CD4-positive, alpha-beta T cell treated with Interleukin-4 for 4 hours (primary cell): Measurements from ENCODE around the gene ZNF398.
"Not testable (repeated sequence)": the region's sequence is repeated elsewhere in the genome, so short reads cannot be mapped to it uniquely, and the experiment has no call there.

ENCODE experiments used
- DNase-seq: peaks from one replicate; pipeline ENCODE4 v3.0.0-alpha.2; 2020

ZNF398 gene

DNA sequence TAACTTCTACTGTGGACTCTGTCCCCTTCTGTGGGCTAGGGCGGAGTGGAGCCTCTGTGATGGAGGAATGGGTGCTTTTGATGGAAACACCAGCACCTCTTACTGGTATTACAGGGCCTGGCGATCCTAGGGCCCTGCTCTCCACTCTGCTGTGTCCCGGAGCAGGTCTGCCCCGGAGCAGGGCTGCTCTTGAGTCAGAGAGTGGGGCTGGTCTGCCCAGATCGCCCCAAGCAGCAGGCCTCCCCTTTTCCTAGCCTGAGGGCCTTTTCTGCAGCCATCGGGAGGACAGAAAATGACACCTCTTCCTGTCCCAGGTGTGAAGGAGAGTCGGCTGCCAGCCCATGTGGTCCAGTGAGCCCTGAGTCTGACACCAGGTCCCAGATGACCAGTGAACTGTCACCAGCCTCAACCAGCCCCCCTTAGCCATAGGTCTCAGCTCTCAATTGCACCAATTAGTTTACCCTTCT is 49.5 kb downstream of the ZNF398 start:
- DNase-seq, result no peak

DNA sequence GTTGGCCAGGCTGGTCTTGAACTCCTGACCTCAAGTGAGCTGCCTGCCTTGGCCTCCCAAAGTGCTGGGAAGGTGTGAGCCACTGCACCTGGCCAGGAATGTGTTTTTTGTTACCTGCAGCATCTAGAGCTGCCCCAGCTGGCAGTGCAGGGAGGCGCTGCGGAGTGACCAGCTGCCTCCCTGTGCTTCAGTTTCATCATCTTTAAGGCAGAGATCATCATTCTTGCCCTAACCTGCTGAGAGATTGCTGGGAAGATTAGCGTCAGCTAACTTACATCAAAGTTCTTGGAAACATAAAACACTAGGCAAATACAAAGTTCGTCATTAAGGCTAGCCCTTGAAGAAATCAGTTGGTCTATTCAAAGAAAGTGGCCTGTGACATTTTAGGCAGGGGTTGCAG is 50.4 kb downstream of the ZNF398 start:
- no peak for DNase-seq

DNA sequence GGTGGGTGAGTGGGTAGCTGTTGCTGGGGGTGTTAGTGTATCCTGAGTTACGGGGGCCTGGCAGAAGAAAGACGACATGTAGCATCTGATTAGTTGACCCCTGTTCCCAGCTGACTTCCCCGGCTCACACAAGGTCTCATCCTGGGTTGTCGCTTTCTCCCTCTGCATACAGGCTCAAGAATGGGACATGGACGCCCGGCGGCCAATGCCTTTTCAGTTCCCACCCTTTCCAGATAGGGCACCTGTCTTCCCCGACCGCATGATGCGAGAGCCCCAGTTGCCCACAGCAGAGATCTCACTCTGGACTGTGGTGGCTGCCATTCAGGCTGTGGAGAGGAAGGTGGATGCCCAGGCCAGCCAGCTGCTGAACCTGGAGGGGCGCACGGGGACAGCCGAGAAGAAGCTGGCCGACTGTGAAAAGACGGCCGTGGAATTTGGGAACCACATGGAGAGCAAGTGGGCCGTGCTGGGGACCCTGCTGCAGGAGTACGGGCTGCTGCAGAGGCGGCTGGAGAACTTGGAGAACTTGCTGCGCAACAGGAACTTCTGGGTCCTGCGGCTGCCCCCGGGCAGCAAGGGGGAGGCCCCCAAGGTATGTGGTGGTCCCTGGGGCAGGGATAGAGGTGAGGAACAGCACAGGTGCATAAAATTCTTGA is 51.0 kb downstream of the ZNF398 start:
- DNase-seq, result no peak

DNA sequence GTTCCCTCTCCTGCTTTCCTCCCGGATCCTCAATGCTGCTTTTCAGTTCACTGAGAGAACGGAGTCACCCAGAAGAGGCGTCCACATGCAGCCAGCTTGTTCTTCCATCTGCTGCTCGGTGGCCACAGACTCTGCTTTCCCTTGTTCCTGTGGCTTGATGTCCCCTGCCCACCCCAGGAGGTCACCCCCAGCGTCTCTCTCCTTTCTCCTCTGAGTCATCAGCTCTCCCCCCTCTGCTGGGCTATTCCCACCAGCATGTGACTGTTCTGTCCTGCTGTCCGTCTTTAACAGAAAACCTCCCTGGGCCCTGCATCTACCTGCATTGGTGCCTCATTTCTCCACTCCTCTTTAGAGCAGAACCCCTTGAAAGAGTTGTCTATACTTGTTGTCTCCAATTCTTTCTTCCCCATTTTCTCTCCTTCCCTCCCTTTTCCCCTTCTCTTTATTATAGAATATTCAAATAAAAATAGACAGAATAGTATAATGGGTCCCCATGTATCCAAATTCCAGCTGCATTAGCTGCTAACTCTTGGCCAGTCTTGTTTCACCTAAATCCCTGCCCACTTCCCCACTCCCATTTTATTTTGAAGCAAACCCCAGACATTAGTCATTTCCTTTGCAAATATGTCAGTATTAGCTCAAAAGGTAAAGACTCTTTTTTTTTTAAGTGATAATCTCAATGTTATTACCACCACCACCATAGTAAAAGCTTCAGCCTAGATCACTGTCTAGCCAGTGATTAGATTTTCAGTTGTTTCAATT is 52.2 kb downstream of the ZNF398 start:
- no peak for DNase-seq

DNA sequence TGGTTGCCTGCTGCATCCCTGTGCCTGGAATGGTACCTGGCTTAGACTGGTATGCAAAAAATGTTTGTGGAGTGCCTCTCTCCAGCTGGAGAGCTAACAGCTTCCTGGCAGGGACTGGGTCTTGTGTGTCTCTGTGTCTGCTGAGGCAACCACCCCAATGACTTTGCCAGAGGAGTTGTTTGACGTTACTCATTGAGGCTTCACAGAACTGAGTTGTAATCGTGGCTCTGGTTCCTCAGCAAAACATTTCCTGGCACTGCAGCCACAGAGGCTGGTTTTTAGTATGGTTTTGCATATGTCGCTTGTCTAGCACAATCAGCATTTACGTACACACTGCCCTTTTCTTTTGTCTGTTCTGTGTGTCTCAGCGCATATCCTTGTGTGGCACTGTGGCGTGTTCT is 55.6 kb downstream of the ZNF398 start:
- no peak for DNase-seq

DNA sequence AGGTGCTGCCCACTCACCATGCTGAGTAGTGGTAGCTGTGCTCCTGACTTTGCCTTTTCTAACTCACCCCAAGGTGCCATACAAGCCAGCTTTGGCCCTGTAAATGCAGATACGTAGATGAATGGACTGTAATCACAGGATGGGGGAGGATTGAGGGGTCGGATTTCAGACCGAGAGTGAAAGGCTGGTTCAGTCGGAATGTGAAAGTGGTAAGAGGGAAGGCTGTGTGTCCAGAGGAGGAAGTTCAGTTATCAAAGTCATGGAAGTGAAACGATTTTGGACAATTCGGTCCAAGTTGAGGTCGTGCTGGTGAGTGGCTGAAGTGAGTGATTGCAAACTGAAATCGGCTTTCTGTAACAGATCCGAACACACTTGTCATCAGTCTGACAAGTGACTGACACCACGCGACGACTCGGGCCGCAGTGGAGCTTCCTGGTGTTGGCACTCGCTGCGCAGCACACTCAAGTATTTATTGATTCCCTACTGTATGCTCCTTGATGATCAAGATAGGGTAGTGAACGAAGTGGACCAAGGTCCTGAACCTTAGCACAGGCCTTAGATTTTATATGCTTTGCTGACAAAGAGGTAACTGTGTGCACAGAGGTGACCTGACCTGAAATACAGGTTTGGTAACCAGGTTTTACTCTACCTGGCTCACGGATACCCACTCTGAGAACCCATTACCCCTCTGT is 58.6 kb downstream of the ZNF398 start:
- DNase-seq, result no peak

DNA sequence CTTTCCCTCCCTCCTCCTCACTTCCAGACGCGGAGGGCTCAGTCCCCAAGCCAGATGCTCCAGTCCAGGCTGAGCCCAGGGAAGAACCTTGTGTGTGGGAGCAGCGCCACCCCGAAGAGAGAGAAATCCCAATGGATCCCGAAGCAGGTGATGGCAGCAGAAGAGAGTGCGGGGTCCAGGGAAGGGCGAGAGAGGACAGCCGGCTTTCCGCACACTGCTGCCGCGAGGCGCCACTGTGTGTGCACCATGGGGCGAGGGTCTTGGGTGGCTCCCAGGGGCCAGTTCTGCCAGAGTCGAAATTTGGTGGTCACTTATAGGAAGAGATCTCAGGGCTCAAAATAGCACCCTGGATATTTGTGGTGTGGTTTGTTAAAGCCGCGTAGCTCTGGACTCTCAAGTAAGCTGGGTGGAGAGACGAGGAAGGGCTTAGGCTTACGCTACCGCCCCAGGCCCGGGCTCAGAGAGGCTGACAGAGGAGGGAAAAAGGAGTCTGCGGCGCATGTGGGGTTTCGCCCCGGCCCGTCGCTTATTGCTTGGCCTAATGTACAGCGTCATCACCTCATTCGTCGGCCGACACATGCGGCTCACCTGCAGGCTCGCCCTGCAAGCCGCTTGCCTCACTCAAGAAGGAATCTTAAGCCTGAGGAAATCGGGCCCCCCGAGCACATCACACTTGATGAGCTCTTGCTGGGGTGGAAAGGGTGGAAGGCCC is 60.2 kb downstream of the ZNF398 start:
- no peak for DNase-seq

DNA sequence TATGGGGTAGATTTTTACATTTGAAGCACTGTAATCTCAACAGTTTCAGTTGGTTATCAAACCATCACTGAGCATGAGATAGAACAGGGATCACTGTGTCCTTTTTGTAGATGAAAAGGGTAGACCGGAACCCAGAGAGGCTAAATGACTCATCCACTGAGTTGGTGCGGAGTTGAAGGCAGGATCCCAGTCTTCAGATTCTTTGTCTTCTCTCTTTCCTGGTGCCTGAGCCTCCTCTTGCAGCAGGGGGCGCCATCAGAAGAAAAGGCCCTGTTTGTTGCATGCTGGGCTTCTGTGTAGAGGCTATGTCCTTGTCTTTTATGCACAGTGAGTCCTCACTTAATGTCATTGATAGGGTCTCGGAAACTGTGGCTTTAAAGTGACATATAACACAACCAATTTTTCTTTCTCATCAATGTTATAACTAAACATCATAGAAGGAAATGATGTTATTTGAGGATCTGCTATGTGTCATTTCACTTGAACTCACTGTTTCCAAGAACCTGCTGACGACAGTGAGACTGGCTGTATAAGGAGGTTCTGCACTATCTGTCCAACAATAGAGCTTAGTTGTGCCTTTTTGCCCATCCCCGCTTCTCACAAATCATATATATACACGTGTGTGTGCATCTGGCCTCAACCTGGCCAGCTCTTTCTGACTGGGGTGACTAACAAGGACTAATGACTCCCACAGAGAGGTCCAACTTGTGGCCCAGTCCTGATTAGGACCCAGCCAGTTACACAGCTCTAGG is 62.4 kb downstream of the ZNF398 start:
- peak; percentile 66 for DNase-seq

DNA sequence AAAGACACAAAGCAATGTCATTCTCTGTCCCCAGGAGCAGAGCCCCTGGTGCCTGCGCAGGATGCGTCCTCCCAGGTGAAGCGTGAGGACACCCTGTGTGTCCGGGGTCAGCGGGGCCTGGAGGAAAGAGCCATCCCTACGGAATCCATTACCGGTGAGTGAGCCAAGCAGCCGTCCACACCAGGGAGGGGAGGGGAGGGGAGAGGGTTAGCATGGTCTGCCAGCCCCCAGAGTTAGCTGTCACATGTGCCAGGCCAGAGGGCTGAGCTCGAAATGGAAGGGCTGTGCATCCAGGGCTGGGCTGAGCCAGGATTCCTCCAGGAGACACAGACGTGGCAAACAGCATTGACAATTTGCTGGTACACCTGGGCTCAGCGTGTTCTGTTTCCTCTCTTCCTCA is 63.3 kb downstream of the ZNF398 start:
- DNase-seq, result no peak

DNA sequence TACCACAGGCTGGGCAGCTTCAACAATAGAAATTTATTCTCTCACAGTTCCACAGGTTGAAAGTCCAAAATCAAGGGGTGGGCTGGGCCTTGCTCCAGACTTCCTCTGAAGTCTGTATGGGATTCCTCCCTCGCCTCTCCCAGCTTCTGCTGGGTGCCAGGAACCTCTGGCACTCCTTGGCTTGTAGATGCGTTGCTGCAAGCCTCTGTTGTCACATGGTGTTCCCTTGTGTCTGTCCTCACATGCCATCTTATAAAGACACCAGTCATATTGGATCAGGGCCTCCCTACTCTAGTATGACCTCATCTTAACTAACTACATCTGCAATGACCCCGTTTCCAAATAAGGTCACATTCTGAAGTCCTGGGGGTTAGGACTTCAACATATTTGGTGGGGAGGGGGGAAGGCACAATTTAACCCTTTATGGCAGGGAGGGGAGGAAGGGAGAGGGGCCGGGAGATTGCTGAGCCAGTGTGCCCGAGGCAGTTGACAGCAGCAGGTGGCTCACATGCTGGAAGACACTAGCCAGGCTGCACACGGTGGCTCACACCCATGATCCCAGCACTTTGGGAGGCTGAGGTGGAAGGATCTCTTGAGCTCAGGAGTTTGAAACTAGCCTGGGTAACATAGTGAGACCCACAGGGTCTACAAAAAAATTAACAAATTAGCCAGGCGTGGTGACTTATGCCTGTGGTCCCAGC is 66.9 kb downstream of the ZNF398 start:
- no peak for DNase-seq

DNA sequence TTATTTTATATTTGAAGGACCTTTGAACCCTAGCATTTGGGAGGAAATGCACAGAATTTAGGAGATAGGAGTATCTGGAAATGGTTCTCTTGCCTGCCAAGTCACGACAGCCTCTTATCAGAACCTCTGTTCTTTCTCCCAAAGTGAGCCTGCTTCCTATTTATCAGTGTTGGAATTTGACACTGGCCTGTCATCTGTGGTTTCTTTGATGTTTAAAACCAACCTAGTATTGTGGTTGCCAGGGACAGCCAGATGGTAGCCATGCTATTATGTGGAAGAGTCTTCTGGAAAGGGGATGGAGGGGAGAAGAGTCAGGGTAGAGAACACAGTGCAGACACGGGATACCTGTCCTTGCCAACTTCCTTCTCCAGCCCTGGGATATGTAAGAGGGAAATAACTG is 69.1 kb downstream of the ZNF398 start:
- no peak for DNase-seq

DNA sequence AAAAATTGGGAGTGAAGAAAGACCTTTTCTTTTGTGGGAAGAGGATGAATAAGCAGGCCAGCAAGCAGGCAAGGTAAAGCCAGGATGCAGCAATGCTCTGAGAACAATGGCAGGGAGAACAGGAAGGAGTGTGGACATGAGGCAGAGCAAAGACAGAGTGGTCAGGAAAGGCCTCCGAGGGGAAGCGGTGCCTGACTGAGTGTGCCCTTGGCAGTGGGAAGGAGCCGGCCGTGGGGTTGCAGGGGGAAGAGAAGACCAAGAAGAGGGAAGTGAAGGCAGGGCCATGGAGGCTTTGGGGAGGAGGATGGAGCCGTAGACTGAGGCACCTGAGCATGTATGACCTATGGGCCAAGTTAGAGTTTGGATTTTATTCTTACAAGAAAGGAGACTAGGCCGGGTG is 70.3 kb downstream of the ZNF398 start:
- DNase-seq, result no peak

DNA sequence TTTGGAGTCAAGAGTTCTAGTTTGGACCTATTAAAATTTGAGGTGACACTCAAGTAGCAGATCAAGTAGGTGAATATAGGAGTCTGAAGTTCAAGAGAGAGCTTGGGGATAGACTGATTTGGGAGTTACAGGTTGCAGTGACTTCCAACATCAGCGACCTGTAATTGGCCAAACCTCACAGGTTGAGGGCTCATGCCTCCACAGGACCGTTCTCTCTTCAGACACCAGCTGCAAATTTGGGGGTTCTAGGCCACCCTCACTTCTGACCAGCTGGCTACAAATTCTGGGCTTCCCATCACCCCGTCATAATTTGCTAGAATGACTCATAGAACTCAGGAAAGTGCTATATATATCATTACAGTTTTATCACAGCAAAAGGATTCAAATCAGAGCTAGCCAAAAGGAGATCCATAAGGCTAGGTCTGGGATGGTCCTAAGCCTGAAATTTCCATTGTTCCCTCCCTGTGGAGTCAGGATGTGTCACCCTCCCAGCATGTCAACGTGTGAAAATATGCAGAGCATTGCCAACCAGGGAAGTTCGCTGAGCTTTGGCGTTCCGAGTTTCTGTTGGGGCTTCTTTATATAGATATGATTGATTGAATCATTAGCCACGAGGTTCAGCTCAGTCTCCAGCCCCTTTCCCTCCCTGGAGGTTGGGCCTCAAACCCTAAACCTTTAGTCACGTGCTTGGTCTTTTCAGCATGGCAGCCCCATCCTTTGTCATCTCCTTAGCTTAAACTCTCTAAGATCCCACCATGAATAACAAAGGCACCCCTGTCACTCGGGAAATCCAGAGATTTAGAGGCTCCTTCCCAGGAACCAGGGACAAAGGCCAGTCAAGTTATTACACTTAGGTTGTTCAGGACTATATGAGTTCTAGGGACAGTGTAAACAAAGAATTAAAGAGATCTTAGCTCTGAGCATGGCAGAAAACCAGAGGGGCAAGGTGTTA is 71.5 kb downstream of the ZNF398 start:
- no peak for DNase-seq

DNA sequence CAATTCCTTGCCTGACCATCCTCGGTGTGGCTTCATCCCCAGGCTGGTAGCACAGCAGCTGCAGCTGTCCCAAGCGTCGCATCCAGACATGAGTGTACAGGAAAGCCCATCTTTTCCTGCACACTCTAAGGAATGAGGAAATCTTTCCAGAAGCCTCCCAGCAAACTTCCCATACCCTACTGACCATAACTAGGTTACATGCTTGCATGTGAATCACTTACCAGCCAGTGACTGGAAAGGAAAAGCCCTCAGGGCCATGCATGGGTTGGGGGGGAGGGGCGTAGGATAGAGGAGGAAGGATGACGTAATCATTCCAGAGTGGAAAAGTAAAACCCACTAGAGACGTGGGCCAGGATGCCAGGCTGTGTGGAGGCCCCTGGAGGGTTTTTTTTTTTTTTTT is 73.3 kb downstream of the ZNF398 start:
- no peak for DNase-seq

DNA sequence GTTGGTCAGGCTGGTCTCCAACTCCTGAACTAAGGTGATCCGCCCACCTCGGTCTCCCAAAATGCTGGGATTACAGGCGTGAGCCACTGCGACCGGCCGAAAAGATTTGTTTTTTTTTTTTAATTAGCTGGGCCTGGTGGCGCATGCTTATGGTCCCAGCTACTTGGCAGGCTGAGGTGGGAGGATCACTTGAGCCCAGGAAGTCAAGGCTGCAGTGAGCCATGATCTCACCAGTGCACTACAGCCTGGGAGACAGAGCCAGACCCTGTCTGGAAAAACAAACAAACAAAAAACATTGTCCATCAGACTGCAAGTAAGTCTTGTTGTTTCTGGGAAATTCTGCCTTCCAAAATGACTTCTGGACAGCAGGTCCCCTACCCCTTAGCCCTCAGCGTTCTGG is 75.9 kb downstream of the ZNF398 start:
- DNase-seq, result no peak

DNA sequence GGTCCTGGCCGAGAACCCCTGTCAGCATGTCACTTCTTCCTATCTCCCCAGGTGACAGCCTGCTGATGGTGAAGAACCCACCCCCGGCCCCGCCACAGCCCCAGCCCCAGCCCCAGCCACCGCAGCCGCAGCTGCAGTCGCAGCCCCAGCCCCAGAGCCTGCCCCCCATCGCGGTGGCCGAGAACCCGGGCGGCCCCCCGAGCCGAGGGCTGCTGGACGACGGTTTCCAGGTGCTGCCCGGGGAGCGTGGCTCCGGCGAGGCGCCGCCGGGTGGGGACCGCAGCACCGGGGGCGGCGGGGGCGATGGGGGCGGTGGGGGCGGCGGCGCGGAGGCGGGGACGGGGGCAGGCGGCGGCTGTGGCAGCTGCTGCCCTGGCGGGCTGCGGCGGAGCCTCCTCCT is 76.5 kb downstream of the ZNF398 start:
- no peak for DNase-seq

DNA sequence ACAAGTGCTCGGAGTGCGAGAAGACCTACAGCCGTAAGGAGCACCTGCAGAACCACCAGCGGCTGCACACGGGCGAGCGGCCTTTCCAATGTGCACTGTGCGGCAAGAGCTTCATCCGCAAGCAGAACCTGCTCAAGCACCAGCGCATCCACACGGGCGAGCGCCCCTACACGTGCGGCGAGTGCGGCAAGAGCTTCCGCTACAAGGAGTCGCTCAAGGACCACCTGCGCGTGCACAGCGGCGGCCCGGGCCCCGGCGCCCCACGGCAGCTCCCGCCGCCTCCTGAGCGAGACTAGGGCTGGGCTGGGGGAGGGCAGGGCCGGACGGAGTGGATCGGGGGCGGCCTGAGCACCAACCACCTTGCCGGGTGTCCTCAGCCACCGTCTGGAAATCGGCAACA is 77.1 kb downstream of the ZNF398 start:
- no peak for DNase-seq

DNA sequence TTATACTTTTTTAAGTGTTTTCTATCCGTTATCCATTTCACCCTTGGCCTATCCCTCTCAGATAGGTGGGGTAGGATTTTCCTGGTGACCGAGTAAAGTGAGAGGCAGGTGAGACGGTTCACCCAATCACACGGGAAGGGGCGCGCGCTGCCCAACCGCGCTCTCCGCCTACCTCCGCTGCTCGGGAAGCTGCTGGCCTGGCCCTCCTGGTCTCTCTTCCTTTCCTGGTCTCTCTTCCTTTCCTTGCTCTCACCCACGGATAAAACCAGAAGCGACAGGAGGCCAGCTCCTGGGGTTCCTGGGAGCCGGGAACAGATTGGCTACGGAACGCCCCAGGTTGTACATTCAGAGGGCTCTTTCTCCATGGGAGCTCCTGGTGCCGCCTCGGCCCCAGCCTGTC is 77.9 kb downstream of the ZNF398 start:
- no peak for DNase-seq

DNA sequence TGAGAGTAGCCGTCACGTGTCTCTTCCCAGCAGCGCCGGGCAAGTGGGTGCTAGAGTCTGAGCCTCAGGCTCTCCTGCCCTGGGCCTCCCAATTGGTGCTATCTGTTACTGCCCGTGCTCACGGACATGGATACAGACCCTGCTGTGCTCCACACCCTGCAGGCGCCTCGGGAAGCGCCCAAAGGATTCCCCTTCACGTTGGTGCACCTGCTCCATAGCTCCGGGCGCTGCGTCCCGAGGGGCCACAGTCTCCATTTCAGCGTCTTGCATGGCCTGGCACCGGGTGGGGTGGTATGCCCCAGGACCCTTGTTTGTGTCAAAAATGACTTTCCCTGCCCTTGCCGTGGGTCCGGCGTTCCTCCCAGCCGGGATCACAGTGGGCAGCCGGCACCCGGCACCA is 78.4 kb downstream of the ZNF398 start:
- DNase-seq, result no peak

DNA sequence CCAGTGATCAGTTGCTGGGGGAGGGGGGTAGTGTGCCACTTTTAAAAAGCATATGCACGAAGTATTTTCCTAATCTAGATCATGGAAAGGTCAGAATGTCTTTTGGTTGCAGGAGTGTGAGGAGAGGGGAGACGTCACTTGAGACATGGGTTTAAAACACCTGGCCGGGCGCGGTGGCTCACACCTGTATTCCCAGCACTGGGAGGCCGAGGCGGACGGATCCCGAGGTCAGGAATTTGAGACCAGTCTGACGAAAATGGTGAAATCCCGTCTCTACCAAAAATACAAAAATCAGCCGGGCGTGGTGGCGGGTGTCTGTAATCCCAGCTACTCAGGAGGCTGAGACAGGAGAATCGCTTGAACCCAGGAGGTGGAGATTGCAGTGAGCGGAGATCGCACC is 79.1 kb downstream of the ZNF398 start:
- DNase-seq, result not testable (repeated sequence)
